NCI-H748 (cell line): Measurements from ENCODE around the gene KRTAP10-10.
"Not testable (repeated sequence)": the region's sequence is repeated elsewhere in the genome, so short reads cannot be mapped to it uniquely, and the experiment has no call there.

ENCODE experiments used
- DNase-seq: peaks from one replicate; lab custom pipeline; 2025; ENCODE audit not compliant: unreplicated experiment; lab: John Stamatoyannopoulos, UW

KRTAP10-10 gene

DNA sequence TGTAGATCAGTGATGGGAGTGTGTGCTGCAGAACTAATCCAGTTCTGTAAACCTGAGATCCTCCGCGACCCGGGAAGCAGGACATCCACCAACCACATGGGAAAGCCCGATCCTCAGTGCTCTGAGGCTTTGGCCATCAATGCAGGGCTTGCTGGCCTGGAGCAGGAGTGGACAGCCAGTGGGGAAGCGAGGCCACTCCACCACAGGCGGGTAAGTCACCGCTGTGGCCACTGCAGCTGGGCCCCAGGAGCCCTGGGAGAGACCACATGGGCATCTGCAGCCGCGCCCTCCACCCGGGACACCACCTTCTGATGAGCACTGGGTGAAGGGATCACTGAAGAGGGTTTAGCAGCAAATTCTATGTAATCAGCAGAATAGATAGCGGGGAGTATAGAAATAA is 44.0 kb downstream of the KRTAP10-10 start:
- DNase-seq = no peak

- DNase-seq = peak; percentile 97
These were observed 44.9 kb downstream of the KRTAP10-10 start, which contains the start of gene KRTAP12-1 for GRCh38 chr21:44681861-44682579. Gene KRTAP12-1, minus strand, starts transcription at chr21:44682163. Its CDS starts 40 bp downstream, at chr21:44682123.

DNA sequence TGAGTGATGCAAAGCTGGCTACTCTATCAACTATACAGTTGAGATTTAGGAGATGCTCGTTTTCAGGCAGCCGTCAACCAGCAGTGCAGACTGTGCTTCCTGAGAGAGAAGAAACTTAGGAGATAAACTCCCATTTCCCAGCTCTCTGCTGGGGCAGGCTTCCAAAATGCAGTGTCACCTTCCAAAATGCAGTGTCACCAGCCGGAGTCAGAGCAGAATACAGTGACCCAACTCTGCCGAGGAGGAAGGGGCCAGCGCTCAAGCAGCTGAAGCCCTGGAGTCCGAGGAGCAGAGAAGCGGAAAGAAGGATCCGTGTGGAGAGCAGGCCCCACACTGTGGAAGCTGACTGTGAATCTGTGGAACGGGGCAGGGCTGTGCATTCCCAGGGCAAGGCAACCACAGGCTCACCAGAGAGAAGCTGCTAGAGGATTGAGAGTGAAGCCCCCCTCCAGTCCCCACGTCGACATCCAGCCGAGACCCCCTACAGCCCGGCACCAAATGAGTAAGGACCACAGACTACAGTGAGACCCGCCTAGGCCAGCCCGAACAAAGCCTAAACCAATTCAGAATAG is 45.5 kb downstream of the KRTAP10-10 start:
- no peak for DNase-seq

GRCh38 chr21:44684077-44684476 is 46.9 kb downstream of the KRTAP10-10 start:
- no peak for DNase-seq

DNA sequence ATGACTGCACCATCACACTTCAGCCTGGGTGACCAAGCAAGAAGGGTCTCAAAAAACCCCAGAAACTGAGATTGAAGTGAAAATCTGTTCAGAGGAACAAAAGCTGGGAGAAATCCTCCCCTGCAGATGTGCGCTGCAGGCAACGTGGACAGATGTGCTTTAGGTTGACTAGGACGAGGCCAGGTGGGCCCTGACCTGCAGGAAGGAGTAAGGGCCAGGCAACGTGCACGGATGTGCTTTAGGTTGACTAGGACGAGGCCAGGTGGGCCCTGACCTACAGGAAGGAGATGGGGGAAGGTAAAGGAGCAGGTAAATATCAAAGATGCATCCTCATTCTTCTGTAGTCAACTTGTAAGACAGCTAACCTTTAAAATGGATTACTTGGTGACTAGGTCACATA is 47.3 kb downstream of the KRTAP10-10 start:
- DNase-seq = no peak

- not testable (repeated sequence) for DNase-seq
These were observed 47.9 kb downstream of the KRTAP10-10 start for GRCh38 chr21:44685050-44685449.

- DNase-seq = peak; percentile 6
These were observed 49.0 kb downstream of the KRTAP10-10 start for GRCh38 chr21:44686000-44686781.

GRCh38 chr21:44686843-44687561 is 49.8 kb downstream of the KRTAP10-10 start:
- peak; percentile 22 for DNase-seq

DNA sequence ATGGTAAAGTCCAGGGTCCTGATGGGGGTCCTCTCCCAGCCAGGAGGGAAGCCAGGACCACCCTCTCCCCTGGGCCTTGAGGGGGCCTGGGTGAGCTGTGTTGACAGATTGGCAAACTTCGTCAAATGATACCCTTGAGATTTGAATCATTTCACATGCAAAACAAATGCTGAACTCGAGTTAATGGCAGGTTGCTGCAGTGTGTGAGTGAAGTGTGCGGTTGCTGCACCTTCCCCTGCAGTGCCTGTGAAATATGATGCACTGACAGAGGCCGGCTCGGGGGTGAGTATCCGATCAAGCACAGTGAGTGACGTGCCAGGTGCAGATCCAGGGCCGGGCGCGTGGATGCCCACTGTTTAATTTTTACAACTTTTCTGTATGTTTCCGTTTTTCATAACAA is 50.5 kb downstream of the KRTAP10-10 start:
- peak; percentile 60 for DNase-seq
